HEK293 (cell line): ENCODE measurements around the gene DUSP14.

Source experiments
- CTCF ChIP-seq: fragments of 450-650 bp; formaldehyde crosslinking; IDR thresholded peaks from 2 replicates; pipeline ENCODE4 v1.5.1; 2016; ENCODE audit warnings: missing biosample characterization, missing genetic modification characterization
- SALL2 ChIP-seq: fragments of 450-650 bp; formaldehyde crosslinking; IDR thresholded peaks from 2 replicates; pipeline ENCODE4 v1.5.0; 2017; ENCODE audit warnings: missing biosample characterization, mild to moderate bottlenecking, missing genetic modification characterization, borderline replicate concordance
- ZNF354C ChIP-seq: fragments of 450-650 bp; formaldehyde crosslinking; IDR thresholded peaks from 2 replicates; pipeline ENCODE4 v1.5.1; 2016; ENCODE audit warnings: missing biosample characterization, missing genetic modification characterization, low read depth, borderline replicate concordance
- ZNF707 ChIP-seq: fragments of 450-650 bp; formaldehyde crosslinking; IDR thresholded peaks from 2 replicates; pipeline ENCODE4 v1.5.1; 2016; ENCODE audit warnings: missing biosample characterization, missing genetic modification characterization

- TF ChIP-seq SALL2 (no peak), CTCF (tag by site-specific recombination) (no peak), ZNF707 (no peak), ZNF354C (tag by site-specific recombination) (no peak)
Measured at GRCh38 chr17:37500378-37500777, 10.7 kb downstream of the DUSP14 start.
